ENCODE data around the gene NTNG2.

DNA sequence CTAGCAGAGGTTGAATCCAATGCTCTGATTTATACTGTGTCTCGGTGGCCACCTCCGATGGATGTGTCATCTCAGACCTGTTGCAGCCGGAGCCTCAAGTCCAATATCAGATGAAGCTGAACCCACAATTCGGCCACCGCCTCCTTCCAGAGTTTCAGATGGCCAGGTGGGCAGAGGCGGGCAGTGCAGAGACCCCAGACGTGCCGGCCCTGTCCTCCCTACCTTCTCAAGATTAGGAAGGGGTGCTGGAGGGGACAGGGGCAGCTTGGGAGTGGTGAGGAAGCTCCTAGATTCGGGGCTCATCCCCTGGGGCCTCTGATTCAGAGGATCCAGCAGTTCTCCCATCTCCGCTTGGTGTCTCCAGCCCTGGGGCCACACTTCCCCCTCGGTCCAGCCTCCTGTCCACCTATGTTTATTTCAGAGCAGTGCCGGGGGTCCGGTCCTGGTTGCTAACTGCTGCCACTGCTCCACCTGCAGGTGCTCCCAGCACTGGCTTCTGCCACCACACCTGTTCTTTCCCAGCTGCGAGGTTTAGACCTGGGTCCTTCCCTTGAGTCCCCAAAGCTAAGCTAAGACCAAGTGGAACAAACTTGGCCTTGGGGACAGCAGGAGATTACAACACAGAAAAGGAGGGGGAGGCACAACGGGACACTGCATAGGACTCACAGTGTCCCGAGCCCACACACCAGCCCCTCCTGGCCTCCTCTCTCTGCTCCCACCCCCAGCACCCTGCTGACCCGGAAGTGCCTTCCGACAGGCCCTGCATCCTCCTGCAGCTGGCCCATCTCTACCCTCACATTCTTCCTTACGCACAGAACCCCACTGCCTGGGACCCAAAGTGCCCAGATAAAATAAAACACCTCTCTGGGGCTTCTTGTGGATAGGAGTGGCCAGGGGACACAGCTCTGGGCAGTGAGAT, 81.6 kb downstream of the NTNG2 start:
- TF ChIP-seq HMG20B (CRISPR knock-in tag; IDR thresholded peaks at IDR 0.05) (no peak), ZNF644 (tag; IDR thresholded peaks at IDR 0.05; ENCODE audit: low read depth) (no peak), SIN3A (IDR thresholded peaks at IDR 0.05; ENCODE audit: borderline replicate concordance in 2 of 2, control insufficient read depth in 1 of 2, low read depth in 2 of 2, low read length in 2 of 2) (no peak)
- TF ChIP-seq, protein P1, sequence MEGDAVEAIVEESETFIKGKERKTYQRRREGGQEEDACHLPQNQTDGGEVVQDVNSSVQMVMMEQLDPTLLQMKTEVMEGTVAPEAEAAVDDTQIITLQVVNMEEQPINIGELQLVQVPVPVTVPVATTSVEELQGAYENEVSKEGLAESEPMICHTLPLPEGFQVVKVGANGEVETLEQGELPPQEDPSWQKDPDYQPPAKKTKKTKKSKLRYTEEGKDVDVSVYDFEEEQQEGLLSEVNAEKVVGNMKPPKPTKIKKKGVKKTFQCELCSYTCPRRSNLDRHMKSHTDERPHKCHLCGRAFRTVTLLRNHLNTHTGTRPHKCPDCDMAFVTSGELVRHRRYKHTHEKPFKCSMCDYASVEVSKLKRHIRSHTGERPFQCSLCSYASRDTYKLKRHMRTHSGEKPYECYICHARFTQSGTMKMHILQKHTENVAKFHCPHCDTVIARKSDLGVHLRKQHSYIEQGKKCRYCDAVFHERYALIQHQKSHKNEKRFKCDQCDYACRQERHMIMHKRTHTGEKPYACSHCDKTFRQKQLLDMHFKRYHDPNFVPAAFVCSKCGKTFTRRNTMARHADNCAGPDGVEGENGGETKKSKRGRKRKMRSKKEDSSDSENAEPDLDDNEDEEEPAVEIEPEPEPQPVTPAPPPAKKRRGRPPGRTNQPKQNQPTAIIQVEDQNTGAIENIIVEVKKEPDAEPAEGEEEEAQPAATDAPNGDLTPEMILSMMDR (IDR thresholded peaks at IDR 0.05 in 2 of 3, conservative IDR thresholded peaks at IDR 0.05 in 1 of 3; ENCODE audit: insufficient read depth in 2 of 3, low read depth in 1 of 3, low read length in 3 of 3): no peak
- TF ChIP-seq, protein P2, sequence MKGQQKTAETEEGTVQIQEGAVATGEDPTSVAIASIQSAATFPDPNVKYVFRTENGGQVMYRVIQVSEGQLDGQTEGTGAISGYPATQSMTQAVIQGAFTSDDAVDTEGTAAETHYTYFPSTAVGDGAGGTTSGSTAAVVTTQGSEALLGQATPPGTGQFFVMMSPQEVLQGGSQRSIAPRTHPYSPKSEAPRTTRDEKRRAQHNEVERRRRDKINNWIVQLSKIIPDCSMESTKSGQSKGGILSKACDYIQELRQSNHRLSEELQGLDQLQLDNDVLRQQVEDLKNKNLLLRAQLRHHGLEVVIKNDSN (CRISPR knock-in tag; IDR thresholded peaks at IDR 0.05): no peak
